Measurements from ENCODE around the gene FRMD3.

FRMD3 gene

DNA sequence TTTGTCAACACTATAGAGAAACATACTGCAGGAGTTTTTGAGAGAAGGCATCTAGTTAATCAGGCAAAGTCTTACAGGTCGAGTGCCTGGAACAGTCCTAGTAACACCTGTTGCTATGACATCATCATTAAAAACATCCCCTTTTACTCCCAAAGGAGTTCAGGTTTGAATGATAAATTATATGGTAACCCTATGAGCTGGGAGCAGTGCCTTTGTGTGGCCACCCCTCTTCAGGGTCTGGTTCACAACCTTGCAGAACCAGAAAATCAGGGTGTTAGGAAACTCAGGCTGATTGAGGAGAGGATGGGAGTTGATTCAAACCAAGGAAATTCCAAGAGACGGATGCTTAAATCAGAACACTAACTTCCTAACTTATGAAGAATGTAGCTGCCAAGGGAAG, 296.1 kb downstream of the FRMD3 start:
- ATAC-seq (no peak), DNase-seq (no peak)
- H3K36me3 Mint-ChIP-seq (ENCODE audit: low read depth), result no peaks in the 10 kb centered on the region
- no peak overlapping the region for H3K4me3 Mint-ChIP-seq
- H3K27me3 Mint-ChIP-seq, result no peaks in the 10 kb centered on the region
- no peak overlapping the region for H3K27ac Mint-ChIP-seq
- no peaks in the 10 kb centered on the region for H3K9me3 Mint-ChIP-seq
- no peaks in the 10 kb centered on the region for H3K4me1 Mint-ChIP-seq

DNA sequence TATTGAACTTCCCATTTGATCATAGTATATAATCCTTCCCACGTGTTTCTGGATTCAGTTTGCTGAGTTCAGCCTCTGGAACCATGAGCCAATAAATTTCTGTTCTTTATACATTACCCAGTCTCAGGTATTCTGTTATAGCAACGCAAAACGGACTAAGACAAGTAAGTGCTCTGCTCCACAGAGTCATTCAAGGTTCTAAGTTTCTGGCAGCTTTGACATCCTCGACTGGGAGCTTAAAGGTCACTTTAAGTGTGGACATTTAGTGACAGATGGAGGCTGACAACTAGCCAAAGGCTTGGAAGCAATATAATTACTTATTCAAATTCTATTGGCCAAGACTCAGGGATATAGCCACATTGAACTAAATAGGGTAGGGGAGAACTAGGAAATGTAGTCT, 297.5 kb downstream of the FRMD3 start:
- DNase-seq (no peak), ATAC-seq (no peak)
- Mint-ChIP-seq H3K36me3 (ENCODE audit: low read depth) (no peaks in the 10 kb centered on the region), H3K4me1 (no peaks in the 10 kb centered on the region), H3K4me3 (no peak overlapping the region), H3K9me3 (no peaks in the 10 kb centered on the region), H3K27me3 (no peaks in the 10 kb centered on the region), H3K27ac (no peak overlapping the region)

- H3K27me3 Mint-ChIP-seq, result no peaks in the 10 kb centered on the region
- H3K27ac Mint-ChIP-seq, result no peak overlapping the region
- ATAC-seq (no peak), DNase-seq (no peak)
- no peaks in the 10 kb centered on the region for H3K9me3 Mint-ChIP-seq
- no peak overlapping the region for H3K4me3 Mint-ChIP-seq
- H3K4me1 Mint-ChIP-seq, result no peaks in the 10 kb centered on the region
- no peaks in the 10 kb centered on the region for H3K36me3 Mint-ChIP-seq (ENCODE audit: low read depth)
These were observed 298.5 kb downstream of the FRMD3 start for GRCh38 chr9:83239747-83240146.

DNA sequence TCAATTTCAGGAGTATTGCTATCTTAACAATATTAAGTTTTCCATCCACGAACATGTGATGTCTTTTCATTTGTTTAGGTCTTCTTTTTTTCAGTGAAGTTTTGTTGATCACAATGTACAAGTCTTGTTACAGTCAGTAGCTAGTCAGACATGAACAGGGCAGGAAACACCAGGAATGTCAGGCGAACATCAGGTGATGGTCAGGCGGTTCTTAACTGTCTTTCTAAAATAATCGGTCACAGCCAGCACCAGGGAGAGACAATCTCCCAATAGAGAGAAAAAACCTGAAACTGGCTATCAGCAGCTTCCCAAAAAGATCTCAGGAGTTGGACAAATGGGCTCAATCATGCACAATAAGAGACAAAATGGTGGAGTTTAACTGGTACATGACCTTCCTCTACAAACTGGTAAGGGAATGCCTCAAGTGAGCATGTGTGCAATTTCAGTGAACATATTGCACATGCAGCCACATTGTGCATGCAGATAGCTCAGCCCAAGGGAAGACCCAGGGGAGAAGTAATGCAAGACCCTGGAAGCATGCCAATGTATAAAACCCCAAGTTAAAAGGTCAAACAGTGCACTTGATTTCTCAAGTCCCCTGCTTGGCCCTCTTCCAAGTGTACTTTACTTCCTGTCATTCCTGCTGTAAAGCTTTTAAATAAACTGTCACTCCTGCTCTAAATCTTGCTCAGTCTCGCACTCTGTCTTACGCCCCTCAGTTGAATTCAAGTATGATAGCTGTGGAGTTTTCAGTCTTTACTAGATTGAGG, 299.1 kb downstream of the FRMD3 start:
- Mint-ChIP-seq H3K4me3 (no peak overlapping the region), H3K36me3 (ENCODE audit: low read depth) (no peaks in the 10 kb centered on the region), H3K27me3 (no peaks in the 10 kb centered on the region), H3K9me3 (no peaks in the 10 kb centered on the region), H3K27ac (no peak overlapping the region), H3K4me1 (no peaks in the 10 kb centered on the region)
- DNase-seq, result no peak
- no peak for ATAC-seq

DNA sequence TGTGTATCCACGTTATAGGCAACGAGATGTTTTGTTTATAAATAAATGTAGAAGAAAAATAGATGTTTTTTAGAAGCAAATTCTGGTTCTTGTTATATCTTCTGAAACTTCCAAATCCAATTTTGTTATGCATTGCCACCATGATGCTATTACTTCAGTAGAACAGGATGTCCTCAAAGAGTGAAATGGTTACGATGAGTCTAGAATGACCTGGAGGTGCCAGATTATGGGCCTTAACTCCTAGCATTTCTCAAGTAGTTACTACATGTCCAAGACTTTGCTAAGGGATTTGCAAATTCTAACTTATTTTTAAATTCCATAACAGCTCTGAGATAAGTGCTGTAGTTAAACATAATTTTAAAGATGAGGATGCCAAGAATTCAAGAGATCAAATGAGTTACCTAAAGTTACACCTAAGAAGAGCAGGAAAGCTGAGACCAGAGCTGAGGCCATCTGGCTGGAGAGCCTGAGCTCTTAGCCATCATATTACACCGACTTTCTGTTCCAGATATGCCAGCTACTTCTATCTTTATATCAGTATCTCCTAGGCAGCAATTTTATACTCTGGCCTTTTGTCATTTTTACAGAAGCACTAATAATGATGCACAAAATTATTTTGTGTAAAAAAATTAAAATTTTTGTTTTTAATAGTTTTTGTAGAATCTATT, 302.0 kb downstream of the FRMD3 start:
- no peaks in the 10 kb centered on the region for H3K36me3 Mint-ChIP-seq (ENCODE audit: low read depth)
- no peaks in the 10 kb centered on the region for H3K27me3 Mint-ChIP-seq
- H3K4me1 Mint-ChIP-seq, result no peaks in the 10 kb centered on the region
- no peak for DNase-seq
- no peaks in the 10 kb centered on the region for H3K9me3 Mint-ChIP-seq
- no peak overlapping the region for H3K27ac Mint-ChIP-seq
- no peak for ATAC-seq
- no peak overlapping the region for H3K4me3 Mint-ChIP-seq

DNA sequence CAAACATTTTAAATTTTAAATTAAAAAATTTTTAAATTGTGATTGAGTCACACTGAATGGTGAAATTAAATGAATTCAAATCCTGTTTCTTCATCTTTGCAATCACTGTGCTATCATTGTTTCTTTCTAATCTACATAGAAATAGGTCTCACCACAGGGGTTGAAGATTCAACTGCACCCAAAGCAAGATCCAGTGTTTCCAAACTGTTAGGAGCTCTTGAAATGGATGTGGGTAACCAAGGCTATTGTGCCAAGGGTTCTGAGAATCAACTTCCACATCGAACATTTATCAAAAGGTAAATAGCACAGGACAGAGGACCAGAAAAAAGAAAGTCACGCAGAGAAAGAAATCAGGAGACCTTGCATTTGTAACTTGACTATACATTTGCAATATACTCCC, 302.7 kb downstream of the FRMD3 start:
- no peaks in the 10 kb centered on the region for H3K27me3 Mint-ChIP-seq
- H3K4me1 Mint-ChIP-seq, result no peaks in the 10 kb centered on the region

DNA sequence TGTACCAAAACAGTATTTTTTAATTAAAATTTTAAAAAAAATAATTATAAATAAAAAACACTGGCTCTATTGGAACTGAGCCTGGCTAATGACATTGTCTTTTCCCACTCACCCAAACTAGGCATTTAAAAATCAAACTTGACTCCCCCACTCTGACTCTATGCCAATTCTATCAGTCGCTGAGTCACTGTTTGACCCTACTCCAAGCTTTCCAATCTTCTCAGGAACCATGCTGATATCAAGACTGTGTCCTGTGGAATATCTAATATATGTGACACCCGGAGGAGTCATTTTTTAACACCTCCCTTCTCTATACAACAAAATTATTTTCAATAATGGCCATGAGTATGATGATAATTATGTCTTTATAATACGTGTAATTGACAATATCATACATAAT, 303.7 kb downstream of the FRMD3 start:
- H3K27ac Mint-ChIP-seq, result no peak overlapping the region
- H3K27me3 Mint-ChIP-seq, result no peaks in the 10 kb centered on the region
- no peaks in the 10 kb centered on the region for H3K9me3 Mint-ChIP-seq
- ATAC-seq (no peak), DNase-seq (no peak)
- no peaks in the 10 kb centered on the region for H3K36me3 Mint-ChIP-seq (ENCODE audit: low read depth)
- no peaks in the 10 kb centered on the region for H3K4me1 Mint-ChIP-seq
- no peak overlapping the region for H3K4me3 Mint-ChIP-seq

More for the DNA sequence above, 302.7 kb downstream of the FRMD3 start:
- Mint-ChIP-seq H3K27ac (no peak overlapping the region), H3K4me3 (no peak overlapping the region), H3K36me3 (ENCODE audit: low read depth) (no peaks in the 10 kb centered on the region), H3K9me3 (no peaks in the 10 kb centered on the region)
- no peak for ATAC-seq
- no peak for DNase-seq

- Mint-ChIP-seq H3K27me3 (no peaks in the 10 kb centered on the region), H3K4me1 (no peaks in the 10 kb centered on the region), H3K9me3 (no peaks in the 10 kb centered on the region), H3K27ac (no peak overlapping the region), H3K36me3 (ENCODE audit: low read depth) (no peaks in the 10 kb centered on the region), H3K4me3 (no peak overlapping the region)
- DNase-seq, result no peak
- ATAC-seq, result no peak
These were observed 304.6 kb downstream of the FRMD3 start for GRCh38 chr9:83233647-83234046.

DNA sequence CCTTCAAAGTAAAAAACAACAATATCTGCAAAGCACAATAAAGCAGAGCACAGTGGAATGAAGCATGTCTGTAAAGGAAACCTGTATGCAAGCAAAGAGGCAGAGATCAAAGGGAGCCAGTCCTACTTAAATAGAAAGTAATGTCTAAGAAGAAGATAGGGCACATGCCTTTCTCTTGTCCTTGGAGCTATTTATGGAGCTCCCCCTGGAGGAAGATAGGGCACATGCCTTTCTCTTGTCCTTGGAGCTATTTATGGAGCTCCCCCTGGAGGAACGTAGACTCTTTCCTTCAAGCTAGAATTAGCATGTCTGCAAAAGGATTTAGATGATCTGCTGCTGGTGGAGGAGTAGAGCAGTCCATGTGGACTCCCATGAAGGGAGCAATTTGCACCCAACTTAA, 307.2 kb downstream of the FRMD3 start:
- no peaks in the 10 kb centered on the region for H3K36me3 Mint-ChIP-seq (ENCODE audit: low read depth)
- no peak for DNase-seq
- no peaks in the 10 kb centered on the region for H3K27me3 Mint-ChIP-seq
- H3K27ac Mint-ChIP-seq, result no peak overlapping the region
- no peaks in the 10 kb centered on the region for H3K4me1 Mint-ChIP-seq
- no peaks in the 10 kb centered on the region for H3K9me3 Mint-ChIP-seq
- no peak overlapping the region for H3K4me3 Mint-ChIP-seq
- ATAC-seq, result peak; percentile 36

DNA sequence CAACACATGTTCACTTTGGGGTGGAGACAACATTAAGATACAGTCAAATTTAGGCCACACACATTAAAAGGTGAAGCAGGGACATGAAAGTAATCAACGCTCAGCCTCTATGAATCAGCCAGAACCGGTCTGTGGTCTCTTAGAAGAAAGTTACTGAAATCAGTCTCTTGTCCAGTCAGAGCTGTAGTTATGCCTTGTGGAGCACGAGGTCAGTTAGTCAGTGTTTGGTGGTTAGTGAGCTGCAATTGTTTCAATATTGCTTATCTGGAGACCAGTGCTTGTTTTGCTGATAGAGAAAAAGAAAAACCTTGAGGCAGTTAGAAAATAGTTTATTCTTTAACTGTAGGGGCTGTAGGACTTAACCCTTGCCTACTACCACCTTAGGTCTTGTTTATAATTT, 317.5 kb downstream of the FRMD3 start:
- no peak for DNase-seq
- peaks cover 39% of the 10 kb centered on the region for H3K27me3 Mint-ChIP-seq
- peaks cover 2% of the 10 kb centered on the region for H3K9me3 Mint-ChIP-seq
- ATAC-seq, result peak; percentile 49
- no peak overlapping the region for H3K4me3 Mint-ChIP-seq
- H3K4me1 Mint-ChIP-seq, result peaks cover 3% of the 10 kb centered on the region
- H3K36me3 Mint-ChIP-seq (ENCODE audit: low read depth), result no peaks in the 10 kb centered on the region
- H3K27ac Mint-ChIP-seq, result no peak overlapping the region

DNA sequence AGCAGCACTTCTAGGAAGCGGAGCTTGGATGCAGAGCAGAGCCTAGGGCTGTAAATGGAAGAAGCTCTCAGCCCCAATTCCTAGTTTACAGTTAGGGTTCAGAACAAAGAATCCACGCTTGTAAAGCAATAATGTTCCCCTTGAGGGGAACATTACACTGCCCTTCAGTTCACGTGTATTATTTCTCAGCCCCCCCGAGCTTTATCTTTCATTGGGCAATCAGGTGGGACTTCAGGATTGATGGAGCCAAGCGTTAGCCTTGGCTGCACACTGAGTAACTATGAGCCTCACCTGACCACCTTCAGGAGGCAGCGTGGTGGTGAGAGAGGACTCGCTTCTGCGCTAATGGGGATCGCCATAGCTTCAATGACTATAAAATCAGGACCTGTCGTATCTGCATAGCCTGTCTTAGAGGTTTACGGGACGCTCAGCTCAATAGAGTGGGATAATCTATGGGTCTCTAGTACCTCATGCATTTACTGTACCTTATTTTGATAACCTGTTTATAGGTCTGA, 318.2 kb downstream of the FRMD3 start:
- peaks cover 3% of the 10 kb centered on the region for H3K4me1 Mint-ChIP-seq
- H3K9me3 Mint-ChIP-seq, result peaks cover 3% of the 10 kb centered on the region
- H3K27me3 Mint-ChIP-seq, result peaks cover 40% of the 10 kb centered on the region
- DNase-seq, result no peak
- H3K36me3 Mint-ChIP-seq (ENCODE audit: low read depth), result no peaks in the 10 kb centered on the region
- H3K27ac Mint-ChIP-seq, result no peak overlapping the region
- no peak for ATAC-seq
- H3K4me3 Mint-ChIP-seq, result peak overlapping the region; percentile 75

DNA sequence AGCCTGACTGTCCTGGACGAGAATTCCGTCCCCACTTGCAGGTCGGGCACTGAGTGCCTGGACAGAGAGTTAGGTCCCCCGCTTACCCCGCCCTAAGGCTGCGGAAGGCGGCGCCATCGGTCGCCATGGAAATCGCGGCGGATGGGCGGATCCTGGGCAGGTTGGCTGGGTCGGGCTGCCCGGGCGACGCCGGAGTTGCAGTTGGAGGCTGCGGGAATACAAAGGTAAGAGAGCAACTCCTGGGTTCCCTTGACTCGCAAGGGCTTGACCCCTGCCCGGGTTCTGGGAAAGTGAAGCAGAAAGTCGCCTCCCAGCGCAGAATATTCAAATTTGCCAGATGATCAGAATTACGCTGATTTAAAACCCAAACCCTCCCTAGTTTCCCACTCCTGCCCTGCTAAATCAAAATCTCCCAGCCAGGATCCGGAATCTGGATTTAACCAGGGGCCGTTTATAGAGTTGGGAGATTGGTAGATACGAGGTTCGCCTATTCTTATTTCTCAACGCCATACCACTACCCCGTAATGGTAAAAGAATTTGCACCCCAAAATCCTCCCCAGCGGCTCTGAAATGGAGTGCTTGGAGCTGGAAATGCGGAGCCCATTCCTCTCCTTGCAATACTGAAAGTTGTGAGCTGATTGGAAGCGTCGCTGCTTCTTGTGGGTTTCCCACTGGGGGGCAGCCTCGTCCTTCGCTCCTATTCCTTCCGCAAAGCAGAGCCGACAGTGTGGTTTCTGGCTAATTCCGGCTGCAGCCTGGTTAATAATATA, 318.9 kb downstream of the FRMD3 start:
- DNase-seq (peak; percentile 18), ATAC-seq (peak; percentile 28)
- Mint-ChIP-seq H3K27me3 (peaks cover 44% of the 10 kb centered on the region), H3K36me3 (ENCODE audit: low read depth) (no peaks in the 10 kb centered on the region), H3K4me3 (peak overlapping the region; percentile 75), H3K4me1 (peaks cover 3% of the 10 kb centered on the region), H3K27ac (no peak overlapping the region), H3K9me3 (peaks cover 3% of the 10 kb centered on the region)

DNA sequence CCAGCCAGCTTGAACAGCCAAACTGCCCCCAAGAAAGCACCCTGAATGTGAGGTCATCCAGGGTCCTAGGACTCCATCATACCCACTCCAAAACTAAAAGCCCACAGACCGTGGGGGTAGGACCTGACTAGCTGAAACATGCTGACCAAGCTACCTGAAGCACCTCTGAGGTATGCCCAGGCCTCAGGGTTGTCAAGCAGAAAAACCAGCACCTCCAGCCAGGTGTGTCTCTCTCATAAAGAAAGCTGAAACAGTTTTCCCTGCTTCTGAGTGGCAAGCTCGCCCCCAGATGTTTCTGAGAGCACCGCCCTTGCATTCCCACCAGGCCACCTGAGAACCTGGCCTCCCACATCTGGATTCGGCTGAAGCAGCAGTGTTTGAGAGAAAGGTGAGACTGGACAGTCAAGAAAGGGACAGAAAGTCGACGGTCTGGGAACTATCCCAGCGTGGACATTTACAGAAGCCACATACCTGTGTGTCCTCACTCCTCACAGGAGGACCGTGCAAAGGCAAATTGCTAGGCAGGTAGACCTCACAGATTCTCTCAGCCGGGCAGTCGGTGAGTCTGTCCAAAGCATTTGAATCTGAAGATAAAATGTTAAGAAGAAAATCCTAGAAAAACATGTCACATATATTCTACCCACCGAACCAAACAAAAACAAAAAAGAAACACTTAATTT, 319.6 kb downstream of the FRMD3 start:
- peaks cover 3% of the 10 kb centered on the region for H3K9me3 Mint-ChIP-seq
- no peak for DNase-seq
- peaks cover 44% of the 10 kb centered on the region for H3K27me3 Mint-ChIP-seq
- H3K4me1 Mint-ChIP-seq, result peaks cover 3% of the 10 kb centered on the region
- ATAC-seq, result no peak
- no peak overlapping the region for H3K27ac Mint-ChIP-seq
- no peaks in the 10 kb centered on the region for H3K36me3 Mint-ChIP-seq (ENCODE audit: low read depth)
- no peak overlapping the region for H3K4me3 Mint-ChIP-seq

GRCh38 chr9:83209188-83209731, 328.9 kb downstream of the FRMD3 start:
- H3K27me3 Mint-ChIP-seq, result peaks cover 3% of the 10 kb centered on the region
- no peaks in the 10 kb centered on the region for H3K36me3 Mint-ChIP-seq (ENCODE audit: low read depth)
- ATAC-seq (no peak), DNase-seq (no peak)
- no peak overlapping the region for H3K4me3 Mint-ChIP-seq
- no peaks in the 10 kb centered on the region for H3K4me1 Mint-ChIP-seq
- H3K9me3 Mint-ChIP-seq, result no peaks in the 10 kb centered on the region
- H3K27ac Mint-ChIP-seq, result no peak overlapping the region

Data from activated naive CD8-positive, alpha-beta T cell treated with anti-CD3 and anti-CD28 coated beads, Interleukin-2, amount 50 U/mL, for 24 hours (primary cell).